ENCODE results near the gene RYR2. TPM values are rescaled to one million over a fixed set of nuclear protein-coding genes. Genes with fewer than 3 reads are reported as not detected.
"Not testable (repeated sequence)": the region's sequence is repeated elsewhere in the genome, so short reads cannot be mapped to it uniquely, and the experiment has no call there.

RYR2 gene
- total RNA-seq, 2 experiments from 2014 or later: 0.05 to 0.08 TPM

- H3K9me3 Mint-ChIP-seq: no peaks in the 10 kb centered on the region
- ChIA-PET CTCF (interaction anchor here (0.6 kb wide), 1 partner anchor 13 kb away, joined by 3 read pairs; no protein-coding TSS in a partner anchor), POLR2A (no interaction called here)
- no peaks in the 10 kb centered on the region for H3K27me3 Mint-ChIP-seq
- no peaks in the 10 kb centered on the region for H3K36me3 Mint-ChIP-seq (ENCODE audit: low read depth)
- DNase-seq: no peak
- H3K4me3 Mint-ChIP-seq: no peak overlapping the region
- H3K4me1 Mint-ChIP-seq: no peaks in the 10 kb centered on the region
- H3K27ac Mint-ChIP-seq: no peak overlapping the region
Measured at GRCh38 chr1:237838320-237838719, 796.3 kb downstream of the RYR2 start.

GRCh38 chr1:237838904-237839534, 797.0 kb downstream of the RYR2 start:
- ChIA-PET CTCF (no interaction called here), POLR2A (no interaction called here)
- Mint-ChIP-seq H3K4me3 (no peak overlapping the region), H3K27ac (no peak overlapping the region), H3K9me3 (no peaks in the 10 kb centered on the region), H3K4me1 (no peaks in the 10 kb centered on the region), H3K36me3 (ENCODE audit: low read depth) (no peaks in the 10 kb centered on the region), H3K27me3 (no peaks in the 10 kb centered on the region)
- DNase-seq: no peak

GRCh38 chr1:237841485-237841884, 799.5 kb downstream of the RYR2 start:
- CTCF ChIA-PET: no interaction called here
- H3K4me1 Mint-ChIP-seq: no peaks in the 10 kb centered on the region
- POLR2A ChIA-PET: no interaction called here

GRCh38 chr1:237843516-237843915, 801.5 kb downstream of the RYR2 start:
- POLR2A ChIA-PET; CTCF ChIA-PET; H3K36me3 Mint-ChIP-seq (ENCODE audit: low read depth); H3K27me3 Mint-ChIP-seq; H3K4me1 Mint-ChIP-seq; DNase-seq; H3K9me3 Mint-ChIP-seq; H3K4me3 Mint-ChIP-seq; H3K27ac Mint-ChIP-seq: not testable (repeated sequence)

More at GRCh38 chr1:237841485-237841884, 799.5 kb downstream of the RYR2 start:
- Mint-ChIP-seq H3K4me3 (no peak overlapping the region), H3K27me3 (no peaks in the 10 kb centered on the region), H3K9me3 (no peaks in the 10 kb centered on the region), H3K27ac (no peak overlapping the region), H3K36me3 (ENCODE audit: low read depth) (no peaks in the 10 kb centered on the region)
- DNase-seq: no peak

GRCh38 chr1:237851210-237851845, 809.3 kb downstream of the RYR2 start:
- POLR2A ChIA-PET: no interaction called here
- Mint-ChIP-seq H3K4me1 (no peaks in the 10 kb centered on the region), H3K4me3 (no peak overlapping the region), H3K36me3 (ENCODE audit: low read depth) (no peaks in the 10 kb centered on the region), H3K27ac (no peak overlapping the region), H3K9me3 (peaks cover 4% of the 10 kb centered on the region), H3K27me3 (no peaks in the 10 kb centered on the region)
- DNase-seq: peak; percentile 20
- CTCF ChIA-PET: interaction anchor here (0.6 to 2.2 kb wide), 4 partner anchors 13 to 468 kb away, joined by 3 to 9 read pairs (median 3); no protein-coding TSS in a partner anchor

GRCh38 chr1:237852342-237852741, 810.4 kb downstream of the RYR2 start:
- no peak for DNase-seq
- H3K4me1 Mint-ChIP-seq: no peaks in the 10 kb centered on the region
- H3K27me3 Mint-ChIP-seq: no peaks in the 10 kb centered on the region
- H3K36me3 Mint-ChIP-seq (ENCODE audit: low read depth): no peaks in the 10 kb centered on the region
- peaks cover 4% of the 10 kb centered on the region for H3K9me3 Mint-ChIP-seq
- no peak overlapping the region for H3K4me3 Mint-ChIP-seq
- ChIA-PET POLR2A (no interaction called here), CTCF (interaction anchor here (2.2 kb wide), 1 partner anchor 12 kb away, joined by 9 read pairs; no protein-coding TSS in a partner anchor)
- H3K27ac Mint-ChIP-seq: no peak overlapping the region

- Mint-ChIP-seq H3K4me1 (no peaks in the 10 kb centered on the region), H3K27me3 (no peaks in the 10 kb centered on the region), H3K9me3 (peaks cover 2% of the 10 kb centered on the region), H3K27ac (no peak overlapping the region), H3K36me3 (ENCODE audit: low read depth) (no peaks in the 10 kb centered on the region), H3K4me3 (no peak overlapping the region)
- no peak for DNase-seq
- ChIA-PET CTCF (no interaction called here), POLR2A (no interaction called here)
Measured at GRCh38 chr1:237857455-237857854, 815.5 kb downstream of the RYR2 start.

- H3K4me3 Mint-ChIP-seq: no peak overlapping the region
- no peaks in the 10 kb centered on the region for H3K4me1 Mint-ChIP-seq
- no peak for DNase-seq
- ChIA-PET POLR2A (no interaction called here), CTCF (no interaction called here)
- no peaks in the 10 kb centered on the region for H3K27me3 Mint-ChIP-seq
- H3K27ac Mint-ChIP-seq: no peak overlapping the region
- no peaks in the 10 kb centered on the region for H3K36me3 Mint-ChIP-seq (ENCODE audit: low read depth)
- H3K9me3 Mint-ChIP-seq: peaks cover 2% of the 10 kb centered on the region
Measured at GRCh38 chr1:237858992-237859391, 817.0 kb downstream of the RYR2 start.

GRCh38 chr1:237861944-237862343, 820.0 kb downstream of the RYR2 start:
- DNase-seq: no peak
- Mint-ChIP-seq H3K9me3 (no peaks in the 10 kb centered on the region), H3K4me3 (no peak overlapping the region), H3K4me1 (no peaks in the 10 kb centered on the region), H3K36me3 (ENCODE audit: low read depth) (no peaks in the 10 kb centered on the region), H3K27me3 (no peaks in the 10 kb centered on the region), H3K27ac (no peak overlapping the region)
- ChIA-PET POLR2A (no interaction called here), CTCF (no interaction called here)

- CTCF ChIA-PET: interaction anchor here (1.1 to 1.6 kb wide), 4 partner anchors 8 to 56 kb away, joined by 3 to 5 read pairs (median 3); no protein-coding TSS in a partner anchor
- Mint-ChIP-seq H3K36me3 (ENCODE audit: low read depth) (no peaks in the 10 kb centered on the region), H3K4me1 (no peaks in the 10 kb centered on the region), H3K27me3 (no peaks in the 10 kb centered on the region), H3K4me3 (no peak overlapping the region), H3K27ac (no peak overlapping the region), H3K9me3 (no peaks in the 10 kb centered on the region)
- DNase-seq: no peak
- POLR2A ChIA-PET: no interaction called here
Measured at GRCh38 chr1:237863234-237863633, 821.2 kb downstream of the RYR2 start.

- POLR2A ChIA-PET: no interaction called here
- Mint-ChIP-seq H3K4me1 (no peaks in the 10 kb centered on the region), H3K27me3 (no peaks in the 10 kb centered on the region), H3K4me3 (no peak overlapping the region), H3K9me3 (no peaks in the 10 kb centered on the region), H3K36me3 (ENCODE audit: low read depth) (no peaks in the 10 kb centered on the region), H3K27ac (no peak overlapping the region)
- peak; percentile 19 for DNase-seq
- CTCF ChIA-PET: interaction anchor here (1.1 to 1.6 kb wide), 6 partner anchors 9 to 27 kb away, joined by 3 to 9 read pairs (median 3); no protein-coding TSS in a partner anchor
Measured at GRCh38 chr1:237864338-237865244, 822.6 kb downstream of the RYR2 start.

- no peak overlapping the region for H3K4me3 Mint-ChIP-seq
Measured at GRCh38 chr1:237867380-237867888, 825.5 kb downstream of the RYR2 start.

More at GRCh38 chr1:237867380-237867888, 825.5 kb downstream of the RYR2 start:
- CTCF ChIA-PET: no interaction called here
- Mint-ChIP-seq H3K4me1 (no peaks in the 10 kb centered on the region), H3K9me3 (no peaks in the 10 kb centered on the region), H3K27ac (no peak overlapping the region), H3K36me3 (ENCODE audit: low read depth) (no peaks in the 10 kb centered on the region), H3K27me3 (no peaks in the 10 kb centered on the region)
- POLR2A ChIA-PET: no interaction called here
- no peak for DNase-seq

Measured in activated CD4-positive, alpha-beta memory T cell treated with anti-CD3 and anti-CD28 coated beads, Interleukin-2, amount 10 ng/mL, durations not matched to agents 7 days and 5 days (primary cell).